C4-2B (cell line): ENCODE measurements around the gene ATP2B3.
A peak's percentile ranks its signal among the peaks of the same experiment; 100 is the strongest.
"Not testable (repeated sequence)": the region's sequence is repeated elsewhere in the genome, so short reads cannot be mapped to it uniquely, and the experiment has no call there.

Experiments
- H3K27ac ChIP-seq: fragments of 450-650 bp; 2 replicates; pipeline ENCODE4 v1.5.1; 2017
- CTCF ChIP-seq: fragments of 450-650 bp; conservative IDR thresholded peaks from 2 replicates; pipeline ENCODE4 v1.5.1; 2017; ENCODE audit warnings: mild to moderate bottlenecking
- ZFX ChIP-seq: fragments of 450-650 bp; IDR thresholded peaks from 2 replicates; pipeline ENCODE4 v1.6.1; 2017

Gene ATP2B3

DNA sequence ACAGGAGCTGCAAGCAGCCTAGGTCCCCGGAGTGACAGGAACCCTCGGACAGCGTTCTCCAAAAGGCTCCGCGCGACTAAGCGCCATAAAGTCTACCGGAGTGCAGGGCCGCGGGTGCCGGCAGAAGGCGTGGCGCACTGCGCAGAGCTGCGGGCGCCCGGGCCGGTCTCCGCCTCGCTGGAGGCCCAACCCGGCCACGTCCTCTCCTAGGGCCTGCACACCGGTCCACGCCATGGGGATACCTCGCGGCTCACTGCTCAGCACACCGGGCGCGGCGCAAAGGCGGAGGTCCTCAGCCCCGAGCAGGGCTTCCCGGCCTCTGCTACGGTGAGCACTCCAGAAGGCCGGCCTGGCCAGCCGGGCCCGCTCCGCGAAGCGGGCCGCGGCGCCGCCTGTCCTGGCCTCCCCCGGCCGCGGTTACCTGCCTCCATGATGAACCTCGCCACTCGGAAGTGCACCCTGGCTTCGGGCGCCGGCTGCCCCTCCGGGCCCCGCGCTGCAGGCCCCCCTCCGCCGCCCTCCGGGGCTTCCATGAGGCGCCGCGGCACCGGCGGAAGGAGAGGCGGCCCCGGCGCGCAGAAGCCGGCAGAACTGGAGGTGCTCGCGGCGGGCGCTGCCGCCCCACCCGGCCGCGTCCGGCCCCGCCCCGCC is 81.2 kb downstream of the ATP2B3 start, which contains the start of gene CCNQ:
Gene CCNQ (minus strand): TSS at position 599 of the 651 bp plus-strand sequence. CDS start 66 bp downstream, at position 533.
- peak within 1 kb of the TSS; percentile 89 for H3K27ac ChIP-seq
- TF ChIP-seq ZFX (peak; percentile 96), CTCF (no peak)

DNA sequence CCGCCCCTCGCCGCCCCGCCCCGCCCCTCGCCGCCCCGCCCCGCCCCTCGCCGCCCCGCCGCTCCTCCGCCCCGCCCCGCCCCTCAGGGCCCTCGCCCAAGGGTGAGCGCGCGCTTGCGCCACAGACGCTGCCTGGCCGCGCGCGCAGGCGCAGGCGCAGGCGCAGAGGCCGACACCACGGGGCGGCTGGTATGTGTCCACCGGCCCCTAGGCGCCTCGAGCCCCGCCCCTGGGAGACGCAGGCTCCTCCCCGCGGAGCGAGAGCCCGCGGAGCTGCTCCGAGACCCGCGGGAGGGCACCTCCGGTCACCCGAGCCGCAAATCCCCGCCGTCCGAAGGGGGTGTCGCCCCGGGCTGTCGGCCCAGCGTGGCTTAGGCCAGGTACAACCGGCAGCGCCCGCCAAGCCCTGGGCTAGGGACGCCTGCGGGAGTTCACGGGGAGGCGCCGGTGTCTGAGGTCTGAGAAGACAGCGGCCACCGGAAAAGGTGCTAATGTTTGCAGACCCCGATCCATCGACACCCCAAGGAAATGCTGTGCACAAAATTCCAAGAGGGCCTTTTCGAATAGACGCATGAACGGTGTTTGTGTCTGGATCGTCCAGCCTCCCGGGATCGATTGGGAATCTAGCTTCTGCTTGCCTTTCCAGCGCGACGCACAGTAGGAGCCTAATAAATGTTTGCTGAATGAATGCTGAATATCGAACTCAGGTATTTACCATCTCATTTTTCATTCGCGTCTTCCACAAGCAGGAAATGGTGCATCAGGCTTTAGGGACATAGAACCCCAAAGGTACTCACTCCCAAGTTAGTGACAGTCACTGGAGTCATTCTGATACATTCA is 82.0 kb downstream of the ATP2B3 start:
- H3K27ac ChIP-seq: peak overlapping the region; percentile 89
- TF ChIP-seq CTCF (no peak), ZFX (no peak)

- no peak for TF ChIP-seq ZFX
- no peak for TF ChIP-seq CTCF
- H3K27ac ChIP-seq: peak overlapping the region; percentile 89
Measured at GRCh38 chrX:153600032-153600373, 82.6 kb downstream of the ATP2B3 start.

DNA sequence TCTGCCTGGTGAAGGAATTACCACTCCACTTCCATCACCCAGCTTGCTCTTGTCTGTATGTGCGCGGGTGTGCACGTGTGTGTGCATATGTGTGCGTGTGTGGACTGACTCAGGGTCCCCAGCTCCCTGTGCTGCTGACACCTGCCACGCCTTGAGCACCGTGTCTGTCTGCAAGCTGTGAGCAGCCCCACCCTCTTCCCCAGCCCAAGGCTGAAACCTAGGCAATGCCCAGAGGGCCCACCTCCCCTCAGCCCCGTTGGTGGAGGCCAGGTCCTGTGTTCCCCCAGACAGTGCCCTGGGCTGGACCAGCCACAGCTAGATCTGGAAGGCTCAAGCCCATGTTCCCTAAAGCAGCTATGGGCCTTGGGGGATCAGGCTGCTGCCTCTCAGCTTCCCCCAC is 83.5 kb downstream of the ATP2B3 start:
- no peak overlapping the region for H3K27ac ChIP-seq
- TF ChIP-seq ZFX (no peak), CTCF (no peak)

GRCh38 chrX:153601511-153602110 is 84.2 kb downstream of the ATP2B3 start:
- no peak for TF ChIP-seq ZFX
- TF ChIP-seq CTCF: no peak
- H3K27ac ChIP-seq: no peak overlapping the region

- no peak for TF ChIP-seq CTCF
- no peak for TF ChIP-seq ZFX
- no peak overlapping the region for H3K27ac ChIP-seq
Measured at GRCh38 chrX:153602601-153603000, 85.2 kb downstream of the ATP2B3 start.

- TF ChIP-seq ZFX (no peak), CTCF (no peak)
- H3K27ac ChIP-seq: no peak overlapping the region
Measured at GRCh38 chrX:153603131-153603656, 85.8 kb downstream of the ATP2B3 start.

DNA sequence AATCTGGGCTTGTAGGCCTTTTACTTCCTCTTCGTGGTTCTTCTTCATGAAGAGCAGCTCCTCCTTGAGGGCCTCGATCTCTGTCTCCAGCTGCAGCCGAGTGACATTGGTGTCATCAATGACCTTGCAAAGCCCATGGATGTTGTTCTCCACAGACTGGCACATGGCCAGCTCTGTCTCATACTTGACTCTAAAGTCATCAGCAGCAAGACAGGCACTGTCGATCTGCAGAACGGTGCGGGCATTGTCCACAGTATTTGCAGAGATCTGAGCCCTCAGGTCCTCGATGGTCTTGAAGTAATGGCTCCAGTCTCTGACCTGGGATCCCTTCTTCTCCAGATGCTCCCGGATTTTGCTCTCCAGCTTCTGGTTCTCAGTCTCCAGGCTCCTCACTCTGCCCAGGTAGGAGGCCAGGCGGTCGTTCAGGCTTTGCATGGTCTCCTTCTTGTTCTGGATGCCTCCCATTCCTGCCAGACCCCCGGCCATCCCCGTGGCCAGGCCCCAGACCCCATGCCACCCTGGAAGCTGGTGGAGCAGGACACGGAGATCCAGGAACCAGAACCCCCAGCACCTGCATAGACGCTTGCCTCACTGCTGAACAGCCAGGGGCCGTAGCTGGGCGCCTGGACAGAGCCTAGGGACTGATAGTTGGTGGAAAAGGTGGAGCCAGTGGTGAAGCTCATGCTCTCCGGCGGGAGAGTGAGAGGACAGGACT is 87.4 kb downstream of the ATP2B3 start:
- H3K27ac ChIP-seq: not testable (repeated sequence)
